Activated CD4-positive, alpha-beta T cell treated with anti-CD3 and anti-CD28 coated beads for 36 hours (primary cell): ENCODE data around the gene OTOF. TPM values are rescaled to one million over a fixed set of nuclear protein-coding genes. Genes with fewer than 3 reads are reported as not detected.
"Not testable (repeated sequence)": the region's sequence is repeated elsewhere in the genome, so short reads cannot be mapped to it uniquely, and the experiment has no call there.

ENCODE experiments used
- ATAC-seq: fragments of 200-7000 bp; cut with Tn5 transposase; one replicate; pipeline ENCODE4 v1.10.0; 2021; ENCODE audit warnings: mild to moderate bottlenecking, moderate library complexity
- CTCF ChIA-PET: fragments of 350-600 bp; sonication (Branson Sonifier 250); formaldehyde crosslinking; loops from one replicate; lab custom pipeline; 2021; ENCODE audit warnings: antibody characterized with exemption; lab: Charles Lee
- POLR2A ChIA-PET: fragments of 350-600 bp; sonication (Branson Sonifier 250); formaldehyde crosslinking; loops from one replicate; lab custom pipeline; 2021; ENCODE audit warnings: antibody characterized with exemption, inconsistent platforms; lab: Charles Lee
- DNase-seq: peaks from one replicate; pipeline ENCODE4 v3.0.0-alpha.2; 2020
- H3K27ac Mint-ChIP-seq: one replicate; pipeline ENCODE4 v1.8.0; 2021; ENCODE audit warnings: mixed read lengths
- H3K27me3 Mint-ChIP-seq: one replicate; pipeline ENCODE4 v1.8.0; 2021; ENCODE audit warnings: mixed read lengths
- H3K36me3 Mint-ChIP-seq: one replicate; pipeline ENCODE4 v1.8.0; 2021; ENCODE audit warnings: low read depth, mixed read lengths
- H3K4me1 Mint-ChIP-seq: one replicate; pipeline ENCODE4 v1.8.0; 2021; ENCODE audit warnings: mixed read lengths
- H3K4me3 Mint-ChIP-seq: one replicate; pipeline ENCODE4 v1.8.0; 2021; ENCODE audit warnings: mild to moderate bottlenecking, moderate library complexity, mixed read lengths
- H3K9me3 Mint-ChIP-seq: one replicate; pipeline ENCODE4 v1.8.0; 2021; ENCODE audit warnings: low read depth, mixed read lengths
- intact Hi-C, 2 experiments: fragments of 100-400 bp; cut with DNase I in 1 of 2; cut with micrococcal nuclease in 1 of 2; formaldehyde crosslinking; loops; one replicate each; pipeline versions ENCODE4 v1.14.2 to v1.15.1; 2022 to 2024; cut with DNase I, micrococcal nuclease
- total RNA-seq, 2 experiments: library from RNA; stranded (reverse); gene quantifications; one replicate each; pipeline ENCODE4 v1.2.3, GENCODE V29; 2021

OTOF gene
- total RNA-seq, 2 experiments from 2014 or later = 1.9 to 2.3 TPM

GRCh38 chr2:26471766-26472706 lies 5.9 kb downstream of the OTOF start:
- POLR2A ChIA-PET = no interaction called here
- H3K4me3 Mint-ChIP-seq = no peak overlapping the region
- no peak overlapping the region for H3K27ac Mint-ChIP-seq
- H3K9me3 Mint-ChIP-seq = peaks cover 12% of the 10 kb centered on the region
- intact Hi-C loops = no loop called here
- ATAC-seq = no peak
- DNase-seq = no peak
- no peaks in the 10 kb centered on the region for H3K27me3 Mint-ChIP-seq
- CTCF ChIA-PET = interaction anchor here (0.6 kb wide), 1 partner anchor 288 kb away, joined by 4 read pairs; no protein-coding TSS in a partner anchor
- H3K36me3 Mint-ChIP-seq = peaks cover 2% of the 10 kb centered on the region
- H3K4me1 Mint-ChIP-seq = no peaks in the 10 kb centered on the region

GRCh38 chr2:26471289-26471688 lies 6.6 kb downstream of the OTOF start:
- Mint-ChIP-seq H3K27ac (no peak overlapping the region), H3K4me3 (no peak overlapping the region), H3K4me1 (no peaks in the 10 kb centered on the region), H3K9me3 (peaks cover 12% of the 10 kb centered on the region), H3K36me3 (peaks cover 2% of the 10 kb centered on the region), H3K27me3 (no peaks in the 10 kb centered on the region)
- intact Hi-C loops = no loop called here
- DNase-seq (no peak), ATAC-seq (no peak)
- CTCF ChIA-PET = no interaction called here
- POLR2A ChIA-PET = no interaction called here

- Mint-ChIP-seq H3K4me1 (no peaks in the 10 kb centered on the region), H3K4me3 (no peak overlapping the region), H3K36me3 (peaks cover 2% of the 10 kb centered on the region), H3K9me3 (peaks cover 12% of the 10 kb centered on the region), H3K27ac (no peak overlapping the region), H3K27me3 (no peaks in the 10 kb centered on the region)
- DNase-seq (no peak), ATAC-seq (no peak)
- intact Hi-C loops = no loop called here
- CTCF ChIA-PET = no interaction called here
- POLR2A ChIA-PET = no interaction called here
Observed at GRCh38 chr2:26470601-26471260, 7.2 kb downstream of the OTOF start.

- H3K36me3 Mint-ChIP-seq = peaks cover 2% of the 10 kb centered on the region
- H3K9me3 Mint-ChIP-seq = peaks cover 12% of the 10 kb centered on the region
- H3K27ac Mint-ChIP-seq = no peak overlapping the region
- H3K4me3 Mint-ChIP-seq = no peak overlapping the region
- no peaks in the 10 kb centered on the region for H3K27me3 Mint-ChIP-seq
- ChIA-PET CTCF (interaction anchor here (0.6 to 1.3 kb wide), 11 partner anchors 12 to 478 kb away, joined by 3 to 5 read pairs (median 3); no protein-coding TSS in a partner anchor), POLR2A (no interaction called here)
- DNase-seq (no peak), ATAC-seq (no peak)
- no peaks in the 10 kb centered on the region for H3K4me1 Mint-ChIP-seq
- intact Hi-C loops = loop anchor here (2.0 to 10.0 kb wide), 5 partner anchors 165 to 518 kb away; partner anchors contain the start of genes GAREM2 (in 1 of the 2), HADHA (in 1 of the 2) and HADHB (in 1 of the 2)
Observed at GRCh38 chr2:26469955-26470354, 8.0 kb downstream of the OTOF start.

GRCh38 chr2:26469092-26469710 lies 8.7 kb downstream of the OTOF start:
- Mint-ChIP-seq H3K9me3 (peaks cover 12% of the 10 kb centered on the region), H3K4me1 (no peaks in the 10 kb centered on the region), H3K27ac (no peak overlapping the region), H3K36me3 (peaks cover 2% of the 10 kb centered on the region), H3K27me3 (no peaks in the 10 kb centered on the region), H3K4me3 (no peak overlapping the region)
- intact Hi-C loops = loop anchor here (2.0 to 10.0 kb wide), 5 partner anchors 164 to 517 kb away; partner anchors contain the start of genes GAREM2 (in 1 of the 2), HADHA (in 1 of the 2) and HADHB (in 1 of the 2)
- ChIA-PET CTCF (interaction anchor here (0.5 to 1.3 kb wide), 22 partner anchors 8 to 1079 kb away, joined by 3 to 5 read pairs (median 3); no protein-coding TSS in a partner anchor), POLR2A (interaction anchor here (0.7 kb wide), 1 partner anchor 54 kb away, joined by 5 read pairs; no protein-coding TSS in a partner anchor)
- ATAC-seq = peak; percentile 80
- DNase-seq = peak; percentile 88

GRCh38 chr2:26468544-26468943 lies 9.4 kb downstream of the OTOF start:
- POLR2A ChIA-PET = interaction anchor here (0.6 kb wide), 1 partner anchor 228 kb away, joined by 3 read pairs; no protein-coding TSS in a partner anchor

GRCh38 chr2:26466662-26467310 lies 11.1 kb downstream of the OTOF start:
- DNase-seq (no peak), ATAC-seq (no peak)
- no peak overlapping the region for H3K27ac Mint-ChIP-seq
- H3K4me1 Mint-ChIP-seq = no peaks in the 10 kb centered on the region
- peaks cover 12% of the 10 kb centered on the region for H3K9me3 Mint-ChIP-seq
- CTCF ChIA-PET = interaction anchor here (0.9 kb wide), 1 partner anchor 25 kb away, joined by 6 read pairs; no protein-coding TSS in a partner anchor
- intact Hi-C loops = loop anchor here (5.0 to 10.0 kb wide), 4 partner anchors 162 to 514 kb away; partner anchors contain the start of genes GAREM2 (in 1 of the 2), HADHA (in 1 of the 2) and HADHB (in 1 of the 2)
- no peaks in the 10 kb centered on the region for H3K27me3 Mint-ChIP-seq
- POLR2A ChIA-PET = no interaction called here
- H3K4me3 Mint-ChIP-seq = no peak overlapping the region
- peaks cover 2% of the 10 kb centered on the region for H3K36me3 Mint-ChIP-seq

More at GRCh38 chr2:26468544-26468943, 9.4 kb downstream of the OTOF start:
- not testable (repeated sequence) for DNase-seq, H3K36me3 Mint-ChIP-seq, H3K4me1 Mint-ChIP-seq, H3K27me3 Mint-ChIP-seq, H3K27ac Mint-ChIP-seq, ATAC-seq, H3K4me3 Mint-ChIP-seq
- CTCF ChIA-PET = interaction anchor here (1.1 to 1.2 kb wide), 2 partner anchors 13 to 24 kb away, joined by 4 to 5 read pairs; no protein-coding TSS in a partner anchor
- intact Hi-C loops = loop anchor here (2.0 to 10.0 kb wide), 5 partner anchors 164 to 516 kb away; partner anchors contain the start of genes GAREM2 (in 1 of the 2), HADHA (in 1 of the 2) and HADHB (in 1 of the 2)
- peaks cover 12% of the 10 kb centered on the region for H3K9me3 Mint-ChIP-seq

- CTCF ChIA-PET = interaction anchor here (0.9 kb wide), 1 partner anchor 26 kb away, joined by 6 read pairs; no protein-coding TSS in a partner anchor
- intact Hi-C loops = loop anchor here (5.0 to 10.0 kb wide), 4 partner anchors 161 to 514 kb away; partner anchors contain the start of genes GAREM2 (in 1 of the 2), HADHA (in 1 of the 2) and HADHB (in 1 of the 2)
- ATAC-seq = no peak
Observed at GRCh38 chr2:26465981-26466471, 11.9 kb downstream of the OTOF start.

GRCh38 chr2:26465266-26465925 lies 12.5 kb downstream of the OTOF start:
- H3K27ac Mint-ChIP-seq = no peak overlapping the region
- peaks cover 2% of the 10 kb centered on the region for H3K36me3 Mint-ChIP-seq
- intact Hi-C loops = loop anchor here (5.0 to 10.0 kb wide), 4 partner anchors 161 to 513 kb away; partner anchors contain the start of genes GAREM2 (in 1 of the 2), HADHA (in 1 of the 2) and HADHB (in 1 of the 2)
- POLR2A ChIA-PET = no interaction called here
- DNase-seq (no peak), ATAC-seq (no peak)
- peaks cover 12% of the 10 kb centered on the region for H3K9me3 Mint-ChIP-seq
- H3K27me3 Mint-ChIP-seq = no peaks in the 10 kb centered on the region
- CTCF ChIA-PET = no interaction called here
- H3K4me3 Mint-ChIP-seq = no peak overlapping the region
- H3K4me1 Mint-ChIP-seq = no peaks in the 10 kb centered on the region

More at GRCh38 chr2:26465981-26466471, 11.9 kb downstream of the OTOF start:
- POLR2A ChIA-PET = interaction anchor here (0.7 kb wide), 1 partner anchor 68 kb away, joined by 4 read pairs; no protein-coding TSS in a partner anchor
- H3K27me3 Mint-ChIP-seq = no peaks in the 10 kb centered on the region
- no peaks in the 10 kb centered on the region for H3K4me1 Mint-ChIP-seq
- peaks cover 2% of the 10 kb centered on the region for H3K36me3 Mint-ChIP-seq
- H3K27ac Mint-ChIP-seq = no peak overlapping the region
- H3K4me3 Mint-ChIP-seq = no peak overlapping the region
- no peak for DNase-seq
- H3K9me3 Mint-ChIP-seq = peaks cover 12% of the 10 kb centered on the region
